ENCODE data around the gene DPYSL4. TPM values are rescaled to one million over a fixed set of nuclear protein-coding genes. Genes with fewer than 3 reads are reported as not detected.

Gene DPYSL4
- total RNA-seq, 1 experiment from 2014 or later, result 0.21 TPM

DNA sequence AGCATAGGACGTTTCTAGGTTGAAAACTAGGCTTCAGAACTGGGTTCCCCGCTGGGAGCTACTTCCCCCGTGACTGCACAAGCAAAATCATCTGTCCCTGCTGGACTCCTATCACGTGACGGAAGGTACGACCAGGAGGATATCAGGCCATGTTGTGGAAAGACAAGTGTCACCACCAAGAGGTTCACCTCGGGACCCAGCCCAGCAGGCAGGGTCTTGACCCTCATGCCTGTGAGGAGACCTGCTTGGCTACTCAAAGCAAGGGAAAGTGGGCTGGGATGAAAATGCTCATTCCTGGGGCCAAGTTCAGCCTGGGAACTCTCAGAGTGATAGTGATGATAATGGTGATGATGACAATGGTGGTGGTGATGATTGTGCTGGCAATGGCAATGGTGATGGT lies 32.3 kb upstream of the DPYSL4 start:
- no peak for TF ChIP-seq CTCF (IDR thresholded peaks at IDR 0.05; ENCODE audit: unreplicated experiment)
- no peak overlapping the region for H3K27ac Mint-ChIP-seq (ENCODE audit: low read depth, unreplicated experiment)
- POLR2A ChIA-PET, result no interaction called here
- H3K4me3 Mint-ChIP-seq (ENCODE audit: unreplicated experiment), result no peak overlapping the region
- H3K4me1 Mint-ChIP-seq (ENCODE audit: insufficient read depth, unreplicated experiment), result no peaks in the 10 kb centered on the region
- CTCF ChIA-PET, result interaction anchor here (0.7 to 1.7 kb wide), 2 partner anchors 12 to 47 kb away, joined by 3 to 7 read pairs; no protein-coding TSS in a partner anchor
- no TSS peak for BruUV-seq (replicated peaks)
- no peaks in the 10 kb centered on the region for H3K9me3 Mint-ChIP-seq (ENCODE audit: unreplicated experiment)
- no peak for DNase-seq (ENCODE audit: unreplicated experiment)
- H3K36me3 Mint-ChIP-seq (ENCODE audit: insufficient read depth, unreplicated experiment), result no peaks in the 10 kb centered on the region
- intact Hi-C loops (cut with micrococcal nuclease), result no loop called here
- no peaks in the 10 kb centered on the region for H3K27me3 Mint-ChIP-seq (ENCODE audit: insufficient read depth, unreplicated experiment)

GRCh38 chr10:132154931-132155330 lies 31.8 kb upstream of the DPYSL4 start:
- ChIA-PET POLR2A (no interaction called here), CTCF (interaction anchor here (1.1 kb wide), 1 partner anchor 12 kb away, joined by 4 read pairs; no protein-coding TSS in a partner anchor)
- DNase-seq (ENCODE audit: unreplicated experiment), result no peak
- no peaks in the 10 kb centered on the region for H3K9me3 Mint-ChIP-seq (ENCODE audit: unreplicated experiment)
- no peak overlapping the region for H3K27ac Mint-ChIP-seq (ENCODE audit: low read depth, unreplicated experiment)
- H3K27me3 Mint-ChIP-seq (ENCODE audit: insufficient read depth, unreplicated experiment), result no peaks in the 10 kb centered on the region
- no TSS peak for BruUV-seq (replicated peaks)
- no peaks in the 10 kb centered on the region for H3K4me1 Mint-ChIP-seq (ENCODE audit: insufficient read depth, unreplicated experiment)
- no peaks in the 10 kb centered on the region for H3K36me3 Mint-ChIP-seq (ENCODE audit: insufficient read depth, unreplicated experiment)
- no peak overlapping the region for H3K4me3 Mint-ChIP-seq (ENCODE audit: unreplicated experiment)
- no peak for TF ChIP-seq CTCF (IDR thresholded peaks at IDR 0.05; ENCODE audit: unreplicated experiment)
- intact Hi-C loops (cut with micrococcal nuclease), result no loop called here

GRCh38 chr10:132155723-132156381 lies 30.9 kb upstream of the DPYSL4 start:
- ChIA-PET POLR2A (no interaction called here), CTCF (interaction anchor here (1.1 kb wide), 1 partner anchor 13 kb away, joined by 4 read pairs; no protein-coding TSS in a partner anchor)
- intact Hi-C loops (cut with micrococcal nuclease), result no loop called here
- no peaks in the 10 kb centered on the region for H3K36me3 Mint-ChIP-seq (ENCODE audit: insufficient read depth, unreplicated experiment)
- no peak overlapping the region for H3K4me3 Mint-ChIP-seq (ENCODE audit: unreplicated experiment)
- H3K4me1 Mint-ChIP-seq (ENCODE audit: insufficient read depth, unreplicated experiment), result no peaks in the 10 kb centered on the region
- H3K27me3 Mint-ChIP-seq (ENCODE audit: insufficient read depth, unreplicated experiment), result no peaks in the 10 kb centered on the region
- no peak overlapping the region for H3K27ac Mint-ChIP-seq (ENCODE audit: low read depth, unreplicated experiment)
- no peak for DNase-seq (ENCODE audit: unreplicated experiment)
- no peaks in the 10 kb centered on the region for H3K9me3 Mint-ChIP-seq (ENCODE audit: unreplicated experiment)
- TF ChIP-seq CTCF (IDR thresholded peaks at IDR 0.05; ENCODE audit: unreplicated experiment), result no peak
- no TSS peak for BruUV-seq (replicated peaks)

DNA sequence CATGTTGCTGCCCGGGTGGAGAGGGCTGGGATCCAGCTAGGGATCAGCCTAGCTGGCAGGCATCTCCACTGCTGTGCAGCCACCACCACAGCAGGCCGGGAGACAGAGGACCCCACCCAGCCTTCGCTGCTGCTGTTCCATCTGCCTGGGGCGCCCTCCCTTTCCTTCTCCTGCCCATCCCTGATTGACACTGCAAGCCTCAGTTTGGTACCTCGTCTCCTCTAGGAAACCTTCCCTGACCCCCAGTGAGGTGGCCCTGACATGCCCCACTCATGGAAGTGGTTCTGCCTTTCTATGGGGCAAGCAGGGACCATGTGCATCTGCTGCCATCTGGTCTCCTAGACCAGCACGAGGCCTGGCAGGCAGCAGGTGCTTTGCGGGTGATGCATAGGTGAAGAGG lies 30.4 kb upstream of the DPYSL4 start:
- H3K4me1 Mint-ChIP-seq (ENCODE audit: insufficient read depth, unreplicated experiment), result no peaks in the 10 kb centered on the region
- POLR2A ChIA-PET, result no interaction called here

More for the DNA sequence above, 30.4 kb upstream of the DPYSL4 start:
- no TSS peak for BruUV-seq (replicated peaks)
- Mint-ChIP-seq H3K27ac (ENCODE audit: low read depth, unreplicated experiment) (no peak overlapping the region), H3K9me3 (ENCODE audit: unreplicated experiment) (no peaks in the 10 kb centered on the region), H3K27me3 (ENCODE audit: insufficient read depth, unreplicated experiment) (no peaks in the 10 kb centered on the region), H3K4me3 (ENCODE audit: unreplicated experiment) (no peak overlapping the region), H3K36me3 (ENCODE audit: insufficient read depth, unreplicated experiment) (no peaks in the 10 kb centered on the region)
- intact Hi-C loops (cut with micrococcal nuclease), result no loop called here
- no peak for DNase-seq (ENCODE audit: unreplicated experiment)
- no peak for TF ChIP-seq CTCF (IDR thresholded peaks at IDR 0.05; ENCODE audit: unreplicated experiment)
- CTCF ChIA-PET, result no interaction called here

Data from MCF 10A (cell line).